KMS-11 (cell line): ENCODE results near the gene GSC.
"Not testable (repeated sequence)": the region's sequence is repeated elsewhere in the genome, so short reads cannot be mapped to it uniquely, and the experiment has no call there.

Experiments used
- H2AFZ ChIP-seq: fragments of 200-600 bp; sonication (generic); 2 replicates; pipeline ENCODE4 v1.6.1; 2016; ENCODE audit warnings: antibody characterized with exemption, mixed run types, low read depth
- H3K27ac ChIP-seq: fragments of 200-600 bp; sonication (generic); 2 replicates; pipeline ENCODE4 v1.6.1; 2016; ENCODE audit warnings: mild to moderate bottlenecking, mixed run types
- H3K27me3 ChIP-seq: fragments of 200-600 bp; sonication (generic); 2 replicates; pipeline ENCODE4 v1.6.1; 2017; ENCODE audit warnings: mild to moderate bottlenecking, low read depth, mixed run types, moderate library complexity; ENCODE audit not compliant: insufficient read depth
- H3K36me3 ChIP-seq: fragments of 200-600 bp; sonication (generic); 2 replicates; pipeline ENCODE4 v1.6.1; 2017; ENCODE audit warnings: mild to moderate bottlenecking, mixed run types; ENCODE audit not compliant: insufficient read depth
- H3K4me1 ChIP-seq: fragments of 200-600 bp; sonication (generic); 2 replicates; pipeline ENCODE4 v1.6.1; 2016; ENCODE audit warnings: mild to moderate bottlenecking, low read depth, mixed run types; ENCODE audit not compliant: poor library complexity, severe bottlenecking
- H3K4me2 ChIP-seq: fragments of 200-600 bp; sonication (generic); 2 replicates; pipeline ENCODE4 v1.7.0; 2016; ENCODE audit warnings: mild to moderate bottlenecking, mixed run types
- H3K4me3 ChIP-seq: fragments of 200-600 bp; sonication (generic); IDR thresholded peaks from 2 replicates; pipeline ENCODE4 v1.6.1; 2017; ENCODE audit warnings: low read depth, low read length, mixed read lengths; ENCODE audit not compliant: insufficient read depth
- H3K79me2 ChIP-seq: fragments of 200-600 bp; sonication (generic); 2 replicates; pipeline ENCODE4 v1.6.1; 2016; ENCODE audit warnings: low read depth, mixed run types; ENCODE audit not compliant: insufficient read depth
- H3K9ac ChIP-seq: fragments of 200-600 bp; sonication (generic); 2 replicates; pipeline ENCODE4 v1.6.1; 2016; ENCODE audit warnings: mild to moderate bottlenecking, mixed run types
- H4K20me1 ChIP-seq: fragments of 200-600 bp; sonication (generic); 2 replicates; pipeline ENCODE4 v1.6.1; 2016; ENCODE audit warnings: mild to moderate bottlenecking, mixed run types; ENCODE audit not compliant: insufficient read depth
- CTCF ChIP-seq: fragments of 200-600 bp; sonication (generic); conservative IDR thresholded peaks from 2 replicates; pipeline ENCODE4 v1.6.1; 2017; ENCODE audit warnings: low read depth, mild to moderate bottlenecking, antibody characterized with exemption, low read length, moderate library complexity, mixed read lengths

GSC gene

DNA sequence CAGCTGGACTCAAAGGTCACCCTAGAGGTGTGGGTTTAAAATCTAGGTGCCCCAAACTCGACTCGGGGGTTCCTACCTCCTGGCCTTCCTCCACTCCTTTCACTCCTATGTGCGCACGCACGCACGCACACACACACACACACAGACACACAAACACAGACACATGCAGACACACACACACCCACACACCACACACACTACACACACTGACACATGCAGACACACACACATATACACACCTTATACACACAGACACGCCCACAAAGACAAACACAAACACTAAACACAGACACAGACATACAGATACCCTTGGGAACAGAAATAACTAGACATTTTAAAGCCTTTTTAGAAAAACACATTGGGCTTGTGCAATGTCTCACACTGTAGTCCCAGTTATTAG lies 31.8 kb downstream of the GSC start:
- Histone ChIP-seq H3K27me3 (no peaks in the 10 kb centered on the region), H4K20me1 (no peaks in the 10 kb centered on the region), H2AFZ (no peak overlapping the region), H3K4me3 (no peak overlapping the region), H3K4me1 (no peaks in the 10 kb centered on the region), H3K4me2 (no peak overlapping the region), H3K36me3 (no peaks in the 10 kb centered on the region), H3K9ac (no peak overlapping the region), H3K79me2 (no peaks in the 10 kb centered on the region), H3K27ac (no peak overlapping the region)
- TF ChIP-seq CTCF: no peak

DNA sequence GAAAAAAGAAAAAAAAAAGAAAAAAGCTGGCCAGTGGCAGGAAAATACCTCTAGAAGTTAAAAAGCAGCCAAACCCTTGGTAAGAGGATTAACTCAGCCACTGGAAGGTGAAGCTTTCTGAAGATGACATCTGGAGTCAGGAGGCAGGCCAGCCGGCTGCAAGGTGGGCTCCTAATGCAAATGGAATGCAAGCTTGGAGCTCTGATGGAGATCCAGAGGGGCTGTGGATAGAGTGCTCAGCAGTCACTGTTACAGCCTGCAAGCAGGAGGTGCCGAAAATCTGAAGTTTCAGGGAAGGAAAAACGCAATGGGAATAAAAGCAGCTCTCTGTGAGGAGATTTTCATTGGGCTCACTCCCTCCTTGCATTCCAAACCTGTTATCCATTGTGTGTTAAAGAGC lies 41.0 kb downstream of the GSC start:
- Histone ChIP-seq H3K4me3 (no peak overlapping the region), H3K4me1 (no peaks in the 10 kb centered on the region), H4K20me1 (no peaks in the 10 kb centered on the region), H3K79me2 (no peaks in the 10 kb centered on the region), H3K4me2 (no peak overlapping the region), H3K9ac (no peak overlapping the region), H3K27ac (no peak overlapping the region), H3K36me3 (no peaks in the 10 kb centered on the region), H3K27me3 (no peaks in the 10 kb centered on the region), H2AFZ (no peak overlapping the region)
- no peak for TF ChIP-seq CTCF

- H3K27ac ChIP-seq, H3K36me3 ChIP-seq, H2AFZ ChIP-seq, H3K4me2 ChIP-seq, H3K27me3 ChIP-seq, H3K9ac ChIP-seq, H4K20me1 ChIP-seq, H3K79me2 ChIP-seq, H3K4me1 ChIP-seq, H3K4me3 ChIP-seq: not testable (repeated sequence)
Observed at GRCh38 chr14:94728440-94728839, 41.5 kb downstream of the GSC start.

DNA sequence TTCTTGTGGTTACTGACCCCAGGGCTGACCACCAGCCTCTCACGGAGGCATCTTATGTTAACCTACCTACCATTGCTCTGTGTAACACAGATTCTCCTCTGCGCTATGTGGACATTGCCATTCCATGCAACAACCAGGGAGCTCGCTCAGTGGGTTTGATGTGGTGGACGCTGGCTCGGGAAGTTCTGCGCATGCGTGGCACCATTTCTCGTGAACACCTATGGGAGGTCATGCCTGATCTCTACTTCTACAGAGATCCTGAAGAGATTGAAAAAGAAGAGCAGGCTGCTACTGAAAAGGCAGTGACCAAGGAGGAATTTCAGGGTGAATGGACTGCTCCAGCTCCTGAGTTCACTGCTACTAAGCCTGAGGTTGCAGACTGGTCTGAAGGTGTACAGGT lies 43.3 kb downstream of the GSC start:
- not testable (repeated sequence) for H3K4me2 ChIP-seq, H3K36me3 ChIP-seq, H3K4me1 ChIP-seq, H2AFZ ChIP-seq, H3K27ac ChIP-seq, H3K27me3 ChIP-seq, H3K9ac ChIP-seq, H3K4me3 ChIP-seq, H3K79me2 ChIP-seq, H4K20me1 ChIP-seq

- H2AFZ ChIP-seq: no peak overlapping the region
- H3K27ac ChIP-seq: no peak overlapping the region
- no peak for TF ChIP-seq CTCF
Observed at GRCh38 chr14:94724993-94725392, 44.9 kb downstream of the GSC start.

More at GRCh38 chr14:94724993-94725392, 44.9 kb downstream of the GSC start:
- H3K4me1 ChIP-seq: no peaks in the 10 kb centered on the region
- no peaks in the 10 kb centered on the region for H3K36me3 ChIP-seq
- H3K79me2 ChIP-seq: no peaks in the 10 kb centered on the region
- H3K9ac ChIP-seq: no peak overlapping the region
- no peak overlapping the region for H3K4me2 ChIP-seq
- no peak overlapping the region for H3K4me3 ChIP-seq
- H3K27me3 ChIP-seq: no peaks in the 10 kb centered on the region
- no peaks in the 10 kb centered on the region for H4K20me1 ChIP-seq
